ENCODE measurements around the gene SPATA17. TPM values are rescaled to one million over a fixed set of nuclear protein-coding genes. Genes with fewer than 3 reads are reported as not detected.

Gene SPATA17
- total and polyA plus RNA-seq, 9 donors = 0.16 to 8.5 (median 0.75) TPM

DNA sequence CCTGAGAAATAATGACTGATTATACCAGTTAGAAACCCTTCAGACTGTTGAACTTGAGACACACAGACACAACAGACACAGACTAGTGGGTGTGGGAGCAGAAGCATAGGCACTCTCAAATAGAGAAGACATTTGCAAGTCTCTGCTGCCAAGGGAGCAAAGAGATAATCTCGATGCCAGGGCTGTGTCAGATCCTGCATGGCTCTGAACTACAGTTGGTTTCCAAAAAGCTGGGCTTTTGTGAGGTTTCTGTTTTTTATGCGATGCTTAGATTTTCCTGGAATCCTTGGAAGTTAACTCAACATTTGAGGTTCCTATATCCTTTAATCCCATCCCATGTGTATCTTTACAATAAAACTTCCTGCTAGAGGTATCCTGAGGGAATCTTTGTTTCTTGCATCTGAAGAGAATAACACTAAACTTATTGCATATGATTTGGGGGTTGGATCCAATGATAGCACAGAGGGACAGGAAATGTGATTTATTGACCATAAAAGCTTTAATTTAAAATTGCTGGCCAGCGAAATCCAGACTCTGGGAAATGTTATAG is 236.4 kb downstream of the SPATA17 start:
- no peak overlapping the region for H3K27ac ChIP-seq
- no peak overlapping the region for H3K4me3 ChIP-seq
- H3K27me3 ChIP-seq = no peaks in the 10 kb centered on the region
- WGBS, 3 donors = 74 to 86% (median 86%) methylated on average over 3 of the region's 3 CpGs
- H3K36me3 ChIP-seq = no peaks in the 10 kb centered on the region
- H3K9me3 ChIP-seq = no peaks in the 10 kb centered on the region
- TF ChIP-seq CTCF (IDR thresholded peaks at IDR 0.05) (no peak), EP300 (IDR thresholded peaks at IDR 0.05) (no peak)
- DNase-seq = no peak
- intact Hi-C loops (cut with DNase I) = no loop called here
- no peaks in the 10 kb centered on the region for H3K4me1 ChIP-seq (ENCODE audit: insufficient read depth)

DNA sequence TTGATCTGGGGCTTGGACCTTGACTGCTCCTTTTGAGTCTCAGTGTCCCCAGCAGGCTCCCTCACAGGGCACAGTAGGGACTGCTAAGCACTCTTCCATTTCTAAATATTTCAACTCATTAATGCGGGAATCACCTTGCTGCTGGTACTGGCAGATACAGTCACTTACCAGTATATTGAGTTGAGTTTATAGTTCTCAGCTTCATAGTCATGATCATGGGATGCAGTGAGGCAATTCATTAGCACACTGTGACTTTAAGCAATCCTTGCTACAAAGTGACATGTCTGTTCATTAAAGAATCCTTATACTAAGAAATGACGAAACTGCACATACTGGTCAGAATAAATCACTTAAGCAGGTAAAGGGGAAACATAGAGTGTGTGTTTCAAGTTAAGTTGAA is 240.8 kb downstream of the SPATA17 start:
- no peaks in the 10 kb centered on the region for H3K4me1 ChIP-seq (ENCODE audit: insufficient read depth)
- WGBS, 3 donors = 89 to 93% (median 92%) methylated on average over 2 of the region's 2 CpGs
- H3K27ac ChIP-seq = no peak overlapping the region
- no peaks in the 10 kb centered on the region for H3K27me3 ChIP-seq
- H3K4me3 ChIP-seq = no peak overlapping the region
- TF ChIP-seq POLR2A (IDR thresholded peaks at IDR 0.05) (no peak), CTCF (IDR thresholded peaks at IDR 0.05) (no peak), EP300 (IDR thresholded peaks at IDR 0.05) (no peak)
- no peaks in the 10 kb centered on the region for H3K9me3 ChIP-seq
- intact Hi-C loops (cut with DNase I) = no loop called here
- no peaks in the 10 kb centered on the region for H3K36me3 ChIP-seq
- DNase-seq = no peak

DNA sequence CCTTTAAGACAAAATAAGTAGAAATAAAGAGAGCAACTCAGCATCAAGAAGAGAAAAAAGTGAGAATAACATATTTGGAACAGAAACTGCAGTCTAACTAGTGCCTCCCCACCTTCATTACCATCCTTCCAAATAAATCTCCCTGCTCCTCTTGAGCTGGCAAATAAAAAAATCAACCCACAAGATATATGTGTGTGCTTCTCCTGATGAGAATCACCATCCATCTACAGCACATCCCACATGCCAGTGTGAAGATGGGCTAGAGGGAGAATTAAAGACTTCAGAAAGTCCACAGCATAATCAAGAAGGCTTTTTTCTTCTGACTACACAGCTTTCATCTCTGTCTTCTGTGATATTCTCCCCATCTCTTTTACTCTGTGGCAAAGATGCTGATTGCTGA is 244.1 kb downstream of the SPATA17 start:
- no peaks in the 10 kb centered on the region for H3K4me1 ChIP-seq (ENCODE audit: insufficient read depth)
- H3K4me3 ChIP-seq = no peak overlapping the region
- H3K27me3 ChIP-seq = no peaks in the 10 kb centered on the region
- no peaks in the 10 kb centered on the region for H3K9me3 ChIP-seq
- DNase-seq = no peak
- no peak overlapping the region for H3K27ac ChIP-seq
- intact Hi-C loops (cut with DNase I) = no loop called here
- H3K36me3 ChIP-seq = no peaks in the 10 kb centered on the region
- no peak for TF ChIP-seq POLR2A (IDR thresholded peaks at IDR 0.05)
- TF ChIP-seq EP300 (IDR thresholded peaks at IDR 0.05) = no peak
- TF ChIP-seq CTCF (IDR thresholded peaks at IDR 0.05) = no peak

GRCh38 chr1:217876401-217876800 is 245.3 kb downstream of the SPATA17 start:
- Histone ChIP-seq H3K4me3 (no peak overlapping the region), H3K27ac (no peak overlapping the region), H3K27me3 (no peaks in the 10 kb centered on the region), H3K36me3 (no peaks in the 10 kb centered on the region), H3K4me1 (ENCODE audit: insufficient read depth) (no peaks in the 10 kb centered on the region), H3K9me3 (no peaks in the 10 kb centered on the region)
- WGBS, 3 donors = 89 to 92% (median 90%) methylated on average over 1 of the region's 1 CpG
- intact Hi-C loops (cut with DNase I) = no loop called here
- no peak for DNase-seq
- no peak for TF ChIP-seq CTCF (IDR thresholded peaks at IDR 0.05)
- TF ChIP-seq POLR2A (IDR thresholded peaks at IDR 0.05) = no peak
- no peak for TF ChIP-seq EP300 (IDR thresholded peaks at IDR 0.05)
